HG03039 (cell line): ENCODE results near the gene TMEM229A.
"Not testable (repeated sequence)": the region's sequence is repeated elsewhere in the genome, so short reads cannot be mapped to it uniquely, and the experiment has no call there.

Experiments
- ATAC-seq: cut with Tn5 transposase; IDR thresholded peaks from one replicate; pipeline ENCODE4 v1.9.1; 2021; ENCODE audit warnings: mild to moderate bottlenecking, moderate library complexity; ENCODE audit not compliant: unreplicated experiment

The TMEM229A gene

DNA sequence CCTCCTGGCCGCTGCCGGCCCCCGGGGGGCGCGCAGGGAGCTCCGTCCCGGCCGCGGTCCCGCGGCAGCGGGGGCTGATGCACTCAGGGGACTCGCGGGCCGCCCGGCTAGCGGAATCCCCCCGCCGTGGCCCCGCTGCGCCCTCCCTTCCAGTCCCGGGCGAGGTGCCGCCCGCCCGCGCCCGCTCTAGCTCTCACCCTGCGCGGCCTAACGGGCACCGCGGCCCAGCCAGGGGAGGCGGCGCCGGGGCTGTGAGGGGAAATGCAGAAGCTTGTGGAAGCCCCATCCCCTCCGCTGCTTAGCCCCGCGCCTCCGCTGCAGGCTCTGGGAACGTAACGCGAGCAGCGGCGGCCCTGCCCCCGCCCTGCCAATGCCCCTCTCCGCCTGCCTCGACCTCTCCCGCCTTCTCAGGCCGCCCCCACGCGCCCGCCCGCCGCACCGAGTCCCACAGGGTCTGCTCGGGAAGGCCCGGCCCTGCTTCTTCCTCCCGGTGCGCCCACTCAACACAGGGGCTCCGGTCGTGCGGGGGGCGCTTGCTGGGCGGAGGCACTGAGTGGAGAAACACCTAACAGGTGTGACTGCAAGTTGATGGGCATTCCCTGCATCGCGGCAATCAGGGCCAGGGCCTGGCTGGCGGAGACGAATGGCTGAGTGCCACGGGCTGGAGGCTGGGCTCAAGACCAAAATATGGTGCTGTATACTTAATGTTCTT is 384 bp upstream of the TMEM229A start:
- no peak for ATAC-seq

GRCh38 chr7:124031919-124032318 is 948 bp downstream of the TMEM229A start:
- no peak for ATAC-seq

DNA sequence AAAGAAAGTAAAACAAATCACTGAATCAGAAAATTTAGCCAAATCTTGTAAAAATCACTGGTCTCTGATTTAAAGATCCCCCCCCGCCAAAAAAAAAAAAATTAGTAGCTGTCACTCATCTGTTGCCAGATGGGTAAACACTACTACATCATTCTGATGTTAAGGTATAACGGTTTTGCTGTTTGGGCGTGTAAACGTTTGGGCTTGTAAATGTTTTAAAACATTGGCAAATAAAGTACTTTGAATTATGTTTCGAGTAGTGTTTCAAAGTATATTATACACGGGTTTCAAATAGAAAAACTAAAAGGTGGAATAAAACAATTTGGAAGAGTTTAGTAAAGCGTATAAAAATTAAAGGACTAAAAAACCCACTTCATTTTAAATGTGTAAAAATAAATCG is 1.5 kb downstream of the TMEM229A start:
- ATAC-seq, result no peak

- no peak for ATAC-seq
These were observed 1.9 kb downstream of the TMEM229A start for GRCh38 chr7:124030964-124031363.

- ATAC-seq, result no peak
These were observed 3.3 kb downstream of the TMEM229A start for GRCh38 chr7:124029396-124030188.

GRCh38 chr7:124027236-124027635 is 5.6 kb downstream of the TMEM229A start:
- ATAC-seq, result no peak

GRCh38 chr7:124024329-124024728 is 8.5 kb downstream of the TMEM229A start:
- ATAC-seq, result not testable (repeated sequence)

DNA sequence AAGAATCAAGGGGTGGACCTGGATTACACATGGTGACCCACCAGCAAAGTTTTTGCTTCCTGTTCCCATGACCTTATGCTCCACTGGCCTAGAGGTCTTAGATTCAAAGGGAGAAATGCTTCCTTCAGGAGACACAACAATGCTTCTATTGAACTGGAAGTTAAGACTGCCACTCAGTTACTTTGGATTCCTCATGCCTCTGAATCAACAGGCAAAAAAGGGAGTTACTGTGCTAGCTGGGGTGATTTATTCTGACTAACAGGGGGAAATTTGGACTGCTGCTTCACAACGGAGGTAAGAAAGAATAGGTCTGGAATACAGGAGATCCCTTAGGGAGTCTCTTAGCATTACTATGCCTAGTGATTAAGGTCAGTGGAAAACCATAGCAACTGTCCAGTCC is 10.3 kb downstream of the TMEM229A start:
- no peak for ATAC-seq

GRCh38 chr7:124020060-124020459 is 12.8 kb downstream of the TMEM229A start:
- ATAC-seq, result no peak

DNA sequence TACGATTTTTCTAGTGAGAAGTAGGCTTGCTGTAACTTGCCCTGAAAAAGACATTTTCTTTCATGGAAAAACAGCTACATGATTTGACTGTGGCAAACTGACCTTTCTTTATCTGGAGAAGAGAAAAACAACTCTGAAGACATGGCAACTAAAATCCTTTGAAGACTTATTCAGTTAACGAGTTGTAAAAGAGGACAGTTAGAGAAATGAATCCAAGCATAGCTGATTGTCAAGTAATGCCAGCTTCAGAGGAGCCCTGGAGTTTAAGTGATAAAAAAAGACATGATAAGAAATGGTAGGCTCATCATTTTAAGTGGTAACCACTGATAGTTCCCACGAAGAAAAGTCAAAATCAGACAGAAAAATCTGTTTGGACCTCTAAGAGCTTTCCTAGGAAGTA is 19.6 kb downstream of the TMEM229A start:
- ATAC-seq, result no peak

- ATAC-seq, result no peak
These were observed 20.0 kb downstream of the TMEM229A start for GRCh38 chr7:124012864-124013263.

- no peak for ATAC-seq
These were observed 23.5 kb downstream of the TMEM229A start for GRCh38 chr7:124009321-124009720.

- ATAC-seq, result not testable (repeated sequence)
These were observed 24.6 kb downstream of the TMEM229A start for GRCh38 chr7:124008296-124008695.

DNA sequence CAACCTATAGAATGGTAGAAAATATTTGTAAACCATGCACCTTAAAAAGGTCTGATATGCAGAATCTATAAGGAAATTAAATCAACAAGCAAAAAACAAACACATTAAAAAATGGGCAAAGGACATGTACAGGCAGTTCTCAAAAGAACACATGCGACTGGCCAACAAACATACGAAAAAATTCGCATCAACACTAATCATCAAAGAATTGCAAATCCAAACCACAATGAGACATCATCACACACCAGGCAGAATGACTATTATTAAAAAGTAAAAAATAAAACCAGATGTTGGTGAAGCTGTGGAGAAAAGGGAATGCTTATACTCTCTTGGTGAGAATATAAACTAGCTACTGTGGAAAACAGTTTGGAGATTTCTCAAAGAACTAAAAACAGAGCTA is 33.2 kb downstream of the TMEM229A start:
- ATAC-seq, result no peak

- no peak for ATAC-seq
These were observed 33.9 kb downstream of the TMEM229A start for GRCh38 chr7:123998921-123999320.

DNA sequence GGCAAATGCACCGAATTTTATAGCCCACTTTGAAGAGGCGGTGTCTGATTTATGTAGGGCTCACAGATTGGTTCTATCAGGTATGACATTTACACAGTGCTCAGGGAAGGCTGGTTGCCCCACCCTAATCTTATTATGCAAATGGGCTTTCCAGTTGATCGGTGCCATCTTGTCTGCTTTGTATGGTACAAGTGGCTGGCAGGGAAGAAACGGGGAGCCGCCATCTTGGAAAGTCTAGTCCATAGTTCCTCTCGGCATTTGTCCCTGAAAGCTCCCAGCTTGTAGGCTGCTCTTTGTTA is 36.6 kb downstream of the TMEM229A start:
- no peak for ATAC-seq

DNA sequence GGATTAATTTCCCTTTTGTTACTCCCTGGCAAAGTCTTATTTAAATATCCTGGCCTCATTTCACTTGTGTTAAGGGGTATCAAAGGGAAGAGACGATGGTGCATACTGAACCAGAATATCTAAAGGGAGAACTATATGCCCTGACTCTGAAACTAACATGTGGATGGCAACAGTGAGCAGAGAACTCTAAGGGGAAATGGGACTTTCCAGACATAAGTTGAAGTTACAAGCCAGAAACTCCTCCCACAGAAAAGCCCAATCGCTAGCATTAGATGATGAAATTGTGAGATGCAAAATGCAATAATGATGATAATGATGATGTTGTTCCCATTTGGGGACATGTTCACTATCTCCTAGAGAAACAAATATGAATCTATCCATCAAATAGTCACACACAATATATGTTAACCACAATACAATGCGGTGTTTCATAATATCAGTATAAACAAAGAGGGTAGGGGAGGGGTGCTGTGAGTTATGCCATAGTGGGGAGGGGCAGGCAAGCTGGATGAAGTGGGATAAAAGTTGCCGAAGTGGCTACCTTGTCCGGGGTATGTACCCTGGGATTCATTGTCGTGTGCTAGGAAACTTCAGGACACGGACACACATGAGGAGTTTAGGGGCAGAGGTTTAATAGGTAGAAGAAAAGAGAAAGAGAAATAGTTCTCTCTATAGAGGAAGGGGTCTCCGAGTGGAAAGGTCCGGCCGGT is 37.1 kb downstream of the TMEM229A start:
- no peak for ATAC-seq

- ATAC-seq, result no peak
These were observed 38.4 kb downstream of the TMEM229A start for GRCh38 chr7:123994449-123994848.

DNA sequence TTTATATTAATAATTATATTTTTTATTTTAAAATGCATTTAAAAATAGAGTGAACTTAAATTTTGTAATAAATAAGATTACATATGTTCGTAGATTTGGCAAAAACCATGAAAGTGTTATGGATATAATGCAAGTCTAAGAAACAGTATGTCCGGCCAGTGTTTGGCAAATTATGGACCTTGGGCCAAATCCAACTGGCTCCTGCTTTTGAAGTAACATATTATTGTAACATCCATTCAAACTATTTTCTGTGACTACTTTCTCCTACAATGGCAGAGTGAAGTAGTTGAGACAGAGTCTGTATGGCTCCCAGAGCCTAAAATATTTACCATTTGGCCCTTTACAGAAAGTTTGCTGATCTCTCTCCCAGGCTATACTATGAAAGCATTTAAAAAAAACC is 38.9 kb downstream of the TMEM229A start:
- ATAC-seq, result no peak

GRCh38 chr7:123992913-123993518 is 39.9 kb downstream of the TMEM229A start:
- no peak for ATAC-seq

DNA sequence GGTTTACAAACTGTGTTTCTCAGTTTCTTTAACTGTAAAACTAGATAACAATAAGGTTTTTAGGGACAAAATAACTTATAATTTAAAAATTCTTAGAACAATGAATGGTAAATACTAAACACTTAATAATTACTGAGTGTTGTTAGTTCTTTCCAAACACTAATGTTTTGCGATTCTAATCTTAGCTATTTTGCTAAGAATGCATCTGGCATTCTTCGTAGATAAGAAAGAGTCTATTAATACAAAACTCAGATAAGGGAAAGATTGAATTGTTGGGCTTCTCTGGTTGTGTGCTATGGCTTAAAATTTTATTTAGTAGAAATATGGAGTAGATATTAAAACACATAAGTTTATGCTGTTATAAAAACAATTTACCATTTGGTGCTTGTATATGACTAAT is 45.4 kb downstream of the TMEM229A start:
- ATAC-seq, result no peak
